ENCODE data around the gene ATG9A. TPM values are rescaled to one million over a fixed set of nuclear protein-coding genes. Genes with fewer than 3 reads are reported as not detected.

The ATG9A gene
- total RNA-seq, 2 donors from 2014 or later: 21.0 to 27.7 TPM

- Histone ChIP-seq H3K4me1 (peaks cover 9% of the 10 kb centered on the region), H3K36me3 (replicated peaks in 1 of 2; ENCODE audit: insufficient read depth in 1 of 2, low read depth in 2 of 2) (peaks cover 0 to 21% of the 10 kb centered on the region in 2 donors), H3K27ac (no peak overlapping the region), H3K4me3 (no peak overlapping the region), H3K27me3 (no peaks in the 10 kb centered on the region), H3K9me3 (no peaks in the 10 kb centered on the region)
- intact Hi-C loops (cut with DNase I): no loop called here
- peak in 1 of 4 donors; percentile 1 for DNase-seq
- no peak for TF ChIP-seq CTCF (IDR thresholded peaks at IDR 0.05)
- no peak for TF ChIP-seq POLR2A (IDR thresholded peaks at IDR 0.05)
- no peak for ATAC-seq
- 100% methylated on average over 2 of the region's 2 CpGs for WGBS, 2 donors
Observed at GRCh38 chr2:219184121-219184520, 45.3 kb downstream of the ATG9A start.

- Histone ChIP-seq H3K27ac (no peak overlapping the region), H3K36me3 (replicated peaks in 1 of 2; ENCODE audit: insufficient read depth in 1 of 2, low read depth in 2 of 2) (peaks cover 0 to 21% of the 10 kb centered on the region in 2 donors), H3K9me3 (no peaks in the 10 kb centered on the region), H3K4me1 (peaks cover 15% of the 10 kb centered on the region), H3K4me3 (no peak overlapping the region), H3K27me3 (no peaks in the 10 kb centered on the region)
- WGBS, 2 donors: 85 to 88% methylated on average over 6 of the region's 6 CpGs
- ATAC-seq: no peak
- intact Hi-C loops (cut with DNase I): no loop called here
- TF ChIP-seq CTCF (IDR thresholded peaks at IDR 0.05) (no peak), POLR2A (IDR thresholded peaks at IDR 0.05) (no peak)
- DNase-seq: peak in 1 of 4 donors; percentile 6
Observed at GRCh38 chr2:219183151-219183772, 46.2 kb downstream of the ATG9A start.

- intact Hi-C loops (cut with DNase I): no loop called here
- Histone ChIP-seq H3K27ac (no peak overlapping the region), H3K36me3 (replicated peaks in 1 of 2; ENCODE audit: insufficient read depth in 1 of 2, low read depth in 2 of 2) (peaks cover 0 to 21% of the 10 kb centered on the region in 2 donors), H3K27me3 (no peaks in the 10 kb centered on the region), H3K4me1 (peaks cover 15% of the 10 kb centered on the region), H3K4me3 (no peak overlapping the region), H3K9me3 (no peaks in the 10 kb centered on the region)
- ATAC-seq (no peak), DNase-seq (peak in 1 of 4 donors; percentile 9)
- TF ChIP-seq POLR2A (IDR thresholded peaks at IDR 0.05): no peak
- TF ChIP-seq CTCF (IDR thresholded peaks at IDR 0.05): no peak
- 69 to 81% methylated on average over 8 of the region's 8 CpGs for WGBS, 2 donors
Observed at GRCh38 chr2:219182331-219183150, 46.9 kb downstream of the ATG9A start.

GRCh38 chr2:219181531-219181930 lies 47.9 kb downstream of the ATG9A start:
- H3K36me3 ChIP-seq (replicated peaks in 1 of 2; ENCODE audit: insufficient read depth in 1 of 2, low read depth in 2 of 2): peaks cover 0 to 21% of the 10 kb centered on the region in 2 donors
- no peak overlapping the region for H3K27ac ChIP-seq
- peaks cover 15% of the 10 kb centered on the region for H3K4me1 ChIP-seq
- WGBS, 2 donors: 80 to 93% methylated on average over 6 of the region's 6 CpGs
- ATAC-seq (no peak), DNase-seq (peak in 1 of 4 donors; percentile 5)
- no peak overlapping the region for H3K4me3 ChIP-seq
- TF ChIP-seq CTCF (IDR thresholded peaks at IDR 0.05) (no peak), POLR2A (IDR thresholded peaks at IDR 0.05) (no peak)
- H3K27me3 ChIP-seq: no peaks in the 10 kb centered on the region
- intact Hi-C loops (cut with DNase I): no loop called here
- H3K9me3 ChIP-seq: no peaks in the 10 kb centered on the region

Data from body of pancreas (tissue), 4 donors.